ENCODE results near the gene KCNG1. TPM values are rescaled to one million over a fixed set of nuclear protein-coding genes. Genes with fewer than 3 reads are reported as not detected.

KCNG1 gene
- total and polyA plus RNA-seq, 2 experiments from 2014 or later, result 26.1 to 45.8 TPM

- Histone ChIP-seq H3K27ac (no peak overlapping the region), H3K4me1 (ENCODE audit: insufficient read depth) (no peaks in the 10 kb centered on the region), H3K9me2 (replicated peaks; ENCODE audit: insufficient read depth) (no peaks in the 10 kb centered on the region), H3K27me3 (no peaks in the 10 kb centered on the region), H2AFZ (no peak overlapping the region), H3K9me3 (ENCODE audit: low read depth) (no peaks in the 10 kb centered on the region), H3K4me3 (no peak overlapping the region), H3K4me2 (no peak overlapping the region), H3K79me2 (no peaks in the 10 kb centered on the region), H3K36me3 (replicated peaks; ENCODE audit: insufficient read depth, low read depth) (no peaks in the 10 kb centered on the region), H4K20me1 (ENCODE audit: insufficient read depth, poor library complexity, severe bottlenecking) (no peaks in the 10 kb centered on the region)
- DNase-seq (ENCODE audit: low spot score), result no peak
- WGBS (ENCODE audit: low lambda C conversion rate, missing lambda C conversion rate), result 92% methylated on average over 5 of the region's 5 CpGs
- TF ChIP-seq CTCF (IDR thresholded peaks at IDR 0.05; ENCODE audit: poor library complexity) (no peak), EZH2 (IDR thresholded peaks at IDR 0.05; ENCODE audit: borderline replicate concordance) (no peak), EZH2phosphoT487 (IDR thresholded peaks at IDR 0.05; ENCODE audit: low read depth, severe bottlenecking, unreplicated experiment) (no peak)
Observed at GRCh38 chr20:50995506-50995905, 27.4 kb downstream of the KCNG1 start.

- H3K4me2 ChIP-seq, result no peak overlapping the region
- no peak for DNase-seq (ENCODE audit: low spot score)
- no peaks in the 10 kb centered on the region for H3K79me2 ChIP-seq
- no peak overlapping the region for H2AFZ ChIP-seq
- H3K27me3 ChIP-seq, result peaks cover 3% of the 10 kb centered on the region
- WGBS (ENCODE audit: low lambda C conversion rate, missing lambda C conversion rate), result 85% methylated on average over 9 of the region's 9 CpGs
- no peaks in the 10 kb centered on the region for H3K9me2 ChIP-seq (replicated peaks; ENCODE audit: insufficient read depth)
- TF ChIP-seq EZH2phosphoT487 (IDR thresholded peaks at IDR 0.05; ENCODE audit: low read depth, severe bottlenecking, unreplicated experiment) (no peak), CTCF (IDR thresholded peaks at IDR 0.05; ENCODE audit: poor library complexity) (no peak), EZH2 (IDR thresholded peaks at IDR 0.05; ENCODE audit: borderline replicate concordance) (no peak)
- no peaks in the 10 kb centered on the region for H3K36me3 ChIP-seq (replicated peaks; ENCODE audit: insufficient read depth, low read depth)
- H3K27ac ChIP-seq, result no peak overlapping the region
- no peaks in the 10 kb centered on the region for H3K4me1 ChIP-seq (ENCODE audit: insufficient read depth)
- H3K4me3 ChIP-seq, result no peak overlapping the region
- H4K20me1 ChIP-seq (ENCODE audit: insufficient read depth, poor library complexity, severe bottlenecking), result no peaks in the 10 kb centered on the region
- no peaks in the 10 kb centered on the region for H3K9me3 ChIP-seq (ENCODE audit: low read depth)
Observed at GRCh38 chr20:50993876-50994275, 29.0 kb downstream of the KCNG1 start.

- Histone ChIP-seq H3K79me2 (no peaks in the 10 kb centered on the region), H3K4me3 (no peak overlapping the region), H3K27ac (no peak overlapping the region), H2AFZ (no peak overlapping the region), H3K4me1 (ENCODE audit: insufficient read depth) (no peaks in the 10 kb centered on the region), H3K9me2 (replicated peaks; ENCODE audit: insufficient read depth) (no peaks in the 10 kb centered on the region), H3K4me2 (no peak overlapping the region), H3K36me3 (replicated peaks; ENCODE audit: insufficient read depth, low read depth) (no peaks in the 10 kb centered on the region), H3K9me3 (ENCODE audit: low read depth) (no peaks in the 10 kb centered on the region), H3K27me3 (peaks cover 3% of the 10 kb centered on the region), H4K20me1 (ENCODE audit: insufficient read depth, poor library complexity, severe bottlenecking) (no peaks in the 10 kb centered on the region)
- TF ChIP-seq CTCF (IDR thresholded peaks at IDR 0.05; ENCODE audit: poor library complexity), result peak; percentile 67
- no peak for TF ChIP-seq EZH2 (IDR thresholded peaks at IDR 0.05; ENCODE audit: borderline replicate concordance)
- WGBS (ENCODE audit: low lambda C conversion rate, missing lambda C conversion rate), result 45% methylated on average over 13 of the region's 13 CpGs
- DNase-seq (ENCODE audit: low spot score), result peak; percentile 79
Observed at GRCh38 chr20:50992733-50993457, 30.0 kb downstream of the KCNG1 start.

All from hepatocyte (in vitro differentiated cells).